ENCODE results near the gene LGR4. TPM values are rescaled to one million over a fixed set of nuclear protein-coding genes. Genes with fewer than 3 reads are reported as not detected.

Gene LGR4
- total and polyA plus RNA-seq, 9 of the 15 experiments (the other 6 are each of a cell fraction or from before 2014, with no cell fraction given) = 0.94 to 10.1 (median 5.8) TPM

DNA sequence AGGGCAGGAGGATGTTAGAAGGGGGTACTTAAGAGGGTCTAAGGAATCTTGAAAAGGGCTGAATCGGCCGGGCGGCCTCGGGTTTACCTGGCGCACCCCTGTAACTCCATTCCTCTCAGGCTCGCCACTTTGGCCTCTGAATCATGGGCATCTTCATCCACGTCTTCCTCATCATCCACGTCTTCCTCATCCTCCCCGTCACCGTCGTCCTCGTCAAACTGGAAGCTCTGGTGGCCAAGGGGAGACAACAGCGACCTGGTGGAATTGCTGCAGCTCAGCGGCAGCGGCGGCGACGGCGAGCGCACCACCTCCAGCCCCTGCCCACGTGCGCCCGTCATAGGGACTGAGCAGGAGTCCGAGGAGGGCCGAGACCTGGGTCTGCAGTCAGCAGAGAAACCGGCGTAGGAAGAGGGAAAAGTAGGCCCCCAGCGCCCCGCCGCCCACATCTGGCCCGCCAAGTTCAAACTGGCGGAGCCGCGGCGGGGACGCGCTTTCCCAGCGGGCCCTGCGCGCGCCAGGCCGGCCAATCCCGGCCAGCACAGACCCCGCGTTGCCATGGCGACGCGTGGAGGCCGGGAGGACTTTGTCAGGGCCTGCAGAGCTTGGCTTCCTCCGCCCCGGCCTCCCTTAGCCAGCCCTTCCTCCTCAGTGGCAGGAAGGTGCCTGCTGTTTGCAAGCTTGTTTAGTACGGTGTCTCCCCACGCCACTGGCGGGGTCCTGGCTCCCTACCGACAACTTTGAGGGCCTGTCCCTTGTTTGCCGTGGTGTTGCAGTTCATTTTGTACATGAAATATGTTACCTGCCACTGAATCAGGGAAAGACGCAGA is 109.6 kb downstream of the LGR4 start, which contains the start of gene CCDC34 (continued):
- TF ChIP-seq, protein P1, sequence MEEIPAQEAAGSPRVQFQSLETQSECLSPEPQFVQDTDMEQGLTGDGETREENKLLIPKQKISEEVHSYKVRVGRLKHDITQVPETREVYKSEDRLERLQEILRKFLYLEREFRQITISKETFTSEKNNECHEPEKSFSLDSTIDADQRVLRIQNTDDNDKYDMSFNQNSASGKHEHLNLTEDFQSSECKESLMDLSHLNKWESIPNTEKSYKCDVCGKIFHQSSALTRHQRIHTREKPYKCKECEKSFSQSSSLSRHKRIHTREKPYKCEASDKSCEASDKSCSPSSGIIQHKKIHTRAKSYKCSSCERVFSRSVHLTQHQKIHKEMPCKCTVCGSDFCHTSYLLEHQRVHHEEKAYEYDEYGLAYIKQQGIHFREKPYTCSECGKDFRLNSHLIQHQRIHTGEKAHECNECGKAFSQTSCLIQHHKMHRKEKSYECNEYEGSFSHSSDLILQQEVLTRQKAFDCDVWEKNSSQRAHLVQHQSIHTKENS (CRISPR knock-in tag; IDR thresholded peaks at IDR 0.05) = no peak
- TF ChIP-seq KDM2B (CRISPR knock-in tag; IDR thresholded peaks at IDR 0.05) = no peak
- TF ChIP-seq, protein P2, sequence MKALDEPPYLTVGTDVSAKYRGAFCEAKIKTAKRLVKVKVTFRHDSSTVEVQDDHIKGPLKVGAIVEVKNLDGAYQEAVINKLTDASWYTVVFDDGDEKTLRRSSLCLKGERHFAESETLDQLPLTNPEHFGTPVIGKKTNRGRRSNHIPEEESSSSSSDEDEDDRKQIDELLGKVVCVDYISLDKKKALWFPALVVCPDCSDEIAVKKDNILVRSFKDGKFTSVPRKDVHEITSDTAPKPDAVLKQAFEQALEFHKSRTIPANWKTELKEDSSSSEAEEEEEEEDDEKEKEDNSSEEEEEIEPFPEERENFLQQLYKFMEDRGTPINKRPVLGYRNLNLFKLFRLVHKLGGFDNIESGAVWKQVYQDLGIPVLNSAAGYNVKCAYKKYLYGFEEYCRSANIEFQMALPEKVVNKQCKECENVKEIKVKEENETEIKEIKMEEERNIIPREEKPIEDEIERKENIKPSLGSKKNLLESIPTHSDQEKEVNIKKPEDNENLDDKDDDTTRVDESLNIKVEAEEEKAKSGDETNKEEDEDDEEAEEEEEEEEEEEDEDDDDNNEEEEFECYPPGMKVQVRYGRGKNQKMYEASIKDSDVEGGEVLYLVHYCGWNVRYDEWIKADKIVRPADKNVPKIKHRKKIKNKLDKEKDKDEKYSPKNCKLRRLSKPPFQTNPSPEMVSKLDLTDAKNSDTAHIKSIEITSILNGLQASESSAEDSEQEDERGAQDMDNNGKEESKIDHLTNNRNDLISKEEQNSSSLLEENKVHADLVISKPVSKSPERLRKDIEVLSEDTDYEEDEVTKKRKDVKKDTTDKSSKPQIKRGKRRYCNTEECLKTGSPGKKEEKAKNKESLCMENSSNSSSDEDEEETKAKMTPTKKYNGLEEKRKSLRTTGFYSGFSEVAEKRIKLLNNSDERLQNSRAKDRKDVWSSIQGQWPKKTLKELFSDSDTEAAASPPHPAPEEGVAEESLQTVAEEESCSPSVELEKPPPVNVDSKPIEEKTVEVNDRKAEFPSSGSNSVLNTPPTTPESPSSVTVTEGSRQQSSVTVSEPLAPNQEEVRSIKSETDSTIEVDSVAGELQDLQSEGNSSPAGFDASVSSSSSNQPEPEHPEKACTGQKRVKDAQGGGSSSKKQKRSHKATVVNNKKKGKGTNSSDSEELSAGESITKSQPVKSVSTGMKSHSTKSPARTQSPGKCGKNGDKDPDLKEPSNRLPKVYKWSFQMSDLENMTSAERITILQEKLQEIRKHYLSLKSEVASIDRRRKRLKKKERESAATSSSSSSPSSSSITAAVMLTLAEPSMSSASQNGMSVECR (CRISPR knock-in tag; IDR thresholded peaks at IDR 0.05) = peak; percentile 90
- TF ChIP-seq RHOXF2B (CRISPR knock-in tag; conservative IDR thresholded peaks at IDR 0.05) = no peak
- no peak for TF ChIP-seq TEAD2 (tag; IDR thresholded peaks at IDR 0.05)
- no peak for TF ChIP-seq NFXL1 (CRISPR knock-in tag; IDR thresholded peaks at IDR 0.05)
- no peak for TF ChIP-seq TAL1 (IDR thresholded peaks at IDR 0.05)
- TF ChIP-seq NCOA4 (IDR thresholded peaks at IDR 0.05; ENCODE audit: partially characterized antibody) = no peak
- no peak for TF ChIP-seq ZNF274 (IDR thresholded peaks at IDR 0.05; ENCODE audit: borderline replicate concordance, low read depth, low read length)
- peak; percentile 65 for TF ChIP-seq EP400 (IDR thresholded peaks at IDR 0.05)
- TF ChIP-seq, protein P3, sequence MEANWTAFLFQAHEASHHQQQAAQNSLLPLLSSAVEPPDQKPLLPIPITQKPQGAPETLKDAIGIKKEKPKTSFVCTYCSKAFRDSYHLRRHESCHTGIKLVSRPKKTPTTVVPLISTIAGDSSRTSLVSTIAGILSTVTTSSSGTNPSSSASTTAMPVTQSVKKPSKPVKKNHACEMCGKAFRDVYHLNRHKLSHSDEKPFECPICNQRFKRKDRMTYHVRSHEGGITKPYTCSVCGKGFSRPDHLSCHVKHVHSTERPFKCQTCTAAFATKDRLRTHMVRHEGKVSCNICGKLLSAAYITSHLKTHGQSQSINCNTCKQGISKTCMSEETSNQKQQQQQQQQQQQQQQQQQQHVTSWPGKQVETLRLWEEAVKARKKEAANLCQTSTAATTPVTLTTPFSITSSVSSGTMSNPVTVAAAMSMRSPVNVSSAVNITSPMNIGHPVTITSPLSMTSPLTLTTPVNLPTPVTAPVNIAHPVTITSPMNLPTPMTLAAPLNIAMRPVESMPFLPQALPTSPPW (CRISPR knock-in tag; IDR thresholded peaks at IDR 0.05) = peak; percentile 54; the same call in 1 of the 2 replicates
- peak; percentile 65 for TF ChIP-seq HNRNPLL (IDR thresholded peaks at IDR 0.05; ENCODE audit: low read depth, low read length, poor library complexity, severe bottlenecking)
- TF ChIP-seq TBP (optimal IDR thresholded peaks at IDR 0.05; ENCODE audit: low read depth, low read length) = peak; percentile 55
- TF ChIP-seq, protein P4, sequence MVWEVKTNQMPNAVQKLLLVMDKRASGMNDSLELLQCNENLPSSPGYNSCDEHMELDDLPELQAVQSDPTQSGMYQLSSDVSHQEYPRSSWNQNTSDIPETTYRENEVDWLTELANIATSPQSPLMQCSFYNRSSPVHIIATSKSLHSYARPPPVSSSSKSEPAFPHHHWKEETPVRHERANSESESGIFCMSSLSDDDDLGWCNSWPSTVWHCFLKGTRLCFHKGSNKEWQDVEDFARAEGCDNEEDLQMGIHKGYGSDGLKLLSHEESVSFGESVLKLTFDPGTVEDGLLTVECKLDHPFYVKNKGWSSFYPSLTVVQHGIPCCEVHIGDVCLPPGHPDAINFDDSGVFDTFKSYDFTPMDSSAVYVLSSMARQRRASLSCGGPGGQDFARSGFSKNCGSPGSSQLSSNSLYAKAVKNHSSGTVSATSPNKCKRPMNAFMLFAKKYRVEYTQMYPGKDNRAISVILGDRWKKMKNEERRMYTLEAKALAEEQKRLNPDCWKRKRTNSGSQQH (CRISPR knock-in tag; IDR thresholded peaks at IDR 0.05) = no peak
- no peak for TF ChIP-seq NFE2L1 (tag; IDR thresholded peaks at IDR 0.05; ENCODE audit: borderline replicate concordance, low read depth)
- TF ChIP-seq HSF4 (CRISPR knock-in tag; IDR thresholded peaks at IDR 0.05; ENCODE audit: borderline replicate concordance) = no peak
- TF ChIP-seq RBM14 (IDR thresholded peaks at IDR 0.05; ENCODE audit: borderline replicate concordance, insufficient read depth, low read depth, low read length) = no peak
- TF ChIP-seq ZBTB17 (CRISPR knock-in tag; IDR thresholded peaks at IDR 0.05) = peak; percentile 28; the same call in 1 of the 2 replicates
- TF ChIP-seq SAP30 (IDR thresholded peaks at IDR 0.05; ENCODE audit: borderline replicate concordance, insufficient read depth, low read depth, low read length, poor library complexity, severe bottlenecking) = peak; percentile 37
